H9 (cell line): ENCODE data around the gene AP2M1. TPM values are rescaled to one million over a fixed set of nuclear protein-coding genes. Genes with fewer than 3 reads are reported as not detected.

Source experiments
- DNase-seq: peaks from one replicate; pipeline ENCODE4 v3.0.0-alpha.2; 2017
- H2AFZ ChIP-seq: one replicate; pipeline ENCODE4 v1.6.1; 2013; ENCODE audit warnings: mild to moderate bottlenecking, low read length, control low read depth, moderate library complexity
- H2AK5ac ChIP-seq: 2 replicates; pipeline ENCODE4 v1.6.1; 2013; ENCODE audit warnings: low read length, control low read depth, mixed read lengths; ENCODE audit not compliant: insufficient read length
- H2BK120ac ChIP-seq: one replicate; pipeline ENCODE4 v1.6.1; 2013; ENCODE audit warnings: low read depth, mild to moderate bottlenecking, low read length, control low read depth, inconsistent platforms; ENCODE audit not compliant: poor library complexity, severe bottlenecking
- H2BK12ac ChIP-seq: 2 replicates; pipeline ENCODE4 v1.6.1; 2013; ENCODE audit warnings: low read length, control low read depth, mixed read lengths, low read depth; ENCODE audit not compliant: insufficient read length
- H2BK15ac ChIP-seq: 2 replicates; pipeline ENCODE4 v1.6.1; 2013; ENCODE audit warnings: low read depth, low read length, control low read depth
- H2BK20ac ChIP-seq: one replicate; pipeline ENCODE4 v1.6.1; 2013; ENCODE audit warnings: low read depth, mild to moderate bottlenecking, low read length, control low read depth, inconsistent platforms; ENCODE audit not compliant: poor library complexity, severe bottlenecking
- H2BK5ac ChIP-seq: 2 replicates; pipeline ENCODE4 v1.6.1; 2013; ENCODE audit warnings: low read length, control low read depth, mixed read lengths; ENCODE audit not compliant: insufficient read length
- H3K14ac ChIP-seq: 2 replicates; pipeline ENCODE4 v1.6.1; 2013; ENCODE audit warnings: low read length, control low read depth; ENCODE audit not compliant: insufficient read depth
- H3K18ac ChIP-seq: 2 replicates; pipeline ENCODE4 v1.6.1; 2013; ENCODE audit warnings: low read depth, mild to moderate bottlenecking, mixed read lengths, low read length, control low read depth; ENCODE audit not compliant: insufficient read length
- H3K23ac ChIP-seq: 2 replicates; pipeline ENCODE4 v1.6.1; 2013; ENCODE audit warnings: low read length, control low read depth, mixed read lengths, low read depth; ENCODE audit not compliant: insufficient read length
- H3K23me2 ChIP-seq: 2 replicates; pipeline ENCODE4 v1.6.1; 2013; ENCODE audit warnings: low read depth, mild to moderate bottlenecking, mixed read lengths, low read length, control low read depth; ENCODE audit not compliant: insufficient read length, poor library complexity, severe bottlenecking
- H3K27ac ChIP-seq: 2 replicates; pipeline ENCODE4 v1.5.1; 2013; ENCODE audit warnings: low read length, control low read depth, mixed read lengths, low read depth; ENCODE audit not compliant: insufficient read length
- H3K27me3 ChIP-seq: 2 replicates; pipeline ENCODE4 v1.6.1; 2013; ENCODE audit warnings: low read length, control low read depth, inconsistent platforms; ENCODE audit not compliant: insufficient read depth
- H3K4ac ChIP-seq: 2 replicates; pipeline ENCODE4 v1.6.1; 2013; ENCODE audit warnings: low read depth, mild to moderate bottlenecking, control low read depth, inconsistent platforms, low read length, moderate library complexity
- H3K4me1 ChIP-seq: 2 replicates; pipeline ENCODE4 v1.6.1; 2013; ENCODE audit warnings: low read length, control low read depth, inconsistent platforms; ENCODE audit not compliant: insufficient read depth
- H3K4me2 ChIP-seq: 2 replicates; pipeline ENCODE4 v1.6.1; 2013; ENCODE audit warnings: low read length, control low read depth, mixed read lengths; ENCODE audit not compliant: insufficient read length, insufficient read depth
- H3K56ac ChIP-seq: 2 replicates; pipeline ENCODE4 v1.6.1; 2013; ENCODE audit warnings: low read depth, mild to moderate bottlenecking, mixed read lengths, low read length, control low read depth; ENCODE audit not compliant: insufficient read length
- H3K79me1 ChIP-seq: 2 replicates; pipeline ENCODE4 v1.6.1; 2013; ENCODE audit warnings: low read depth, mild to moderate bottlenecking, moderate library complexity, low read length, control low read depth, inconsistent platforms; ENCODE audit not compliant: insufficient read depth, poor library complexity, severe bottlenecking
- H3K79me2 ChIP-seq: 2 replicates; pipeline ENCODE4 v1.6.1; 2013; ENCODE audit warnings: low read length, control low read depth, inconsistent platforms; ENCODE audit not compliant: insufficient read depth
- H3K9ac ChIP-seq: 2 replicates; pipeline ENCODE4 v1.6.1; 2013; ENCODE audit warnings: low read length, control low read depth, mixed read lengths; ENCODE audit not compliant: insufficient read length; ENCODE audit errors: extremely low read depth
- H3K9me3 ChIP-seq: one replicate; pipeline ENCODE4 v1.6.1; 2013; ENCODE audit warnings: low read depth, low read length, inconsistent platforms; ENCODE audit not compliant: control insufficient read depth
- H3T11ph ChIP-seq: one replicate; pipeline ENCODE4 v1.6.1; 2013; ENCODE audit warnings: mild to moderate bottlenecking, low read length, control low read depth, inconsistent platforms
- H4K20me1 ChIP-seq: one replicate; pipeline ENCODE4 v1.6.1; 2013; ENCODE audit not compliant: control insufficient read depth, insufficient read length, insufficient read depth
- H4K5ac ChIP-seq: 2 replicates; pipeline ENCODE4 v1.6.1; 2013; ENCODE audit warnings: low read depth, mild to moderate bottlenecking, mixed read lengths, low read length, control low read depth; ENCODE audit not compliant: insufficient read length
- H4K8ac ChIP-seq: replicated peaks from 2 replicates; pipeline ENCODE4 v1.6.1; 2013; ENCODE audit warnings: low read length, control low read depth, mixed read lengths, low read depth; ENCODE audit not compliant: insufficient read length
- H4K91ac ChIP-seq: 2 replicates; pipeline ENCODE4 v1.6.1; 2013; ENCODE audit warnings: low read depth, mild to moderate bottlenecking, moderate library complexity, mixed read lengths, low read length, control low read depth; ENCODE audit not compliant: insufficient read length
- H3K27ac Mint-ChIP-seq, 3 experiments: 2 replicates in 2 of 3; 3 replicates in 1 of 3; pipeline ENCODE4 v1.8.0; 2020 to 2021; ENCODE audit warnings: mixed read lengths in 3 of 3, mild to moderate bottlenecking in 1 of 3, moderate library complexity in 1 of 3
- H3K27me3 Mint-ChIP-seq: 2 replicates; pipeline ENCODE4 v1.8.0; 2021; ENCODE audit warnings: low read depth, mild to moderate bottlenecking, moderate library complexity, mixed read lengths
- H3K36me3 Mint-ChIP-seq, 3 experiments: 2 replicates in 2 of 3; 3 replicates in 1 of 3; pipeline ENCODE4 v1.8.0; 2020 to 2021; ENCODE audit warnings: low read depth in 3 of 3, mixed read lengths in 3 of 3; ENCODE audit not compliant: insufficient read depth in 1 of 3
- H3K4me1 Mint-ChIP-seq, 2 experiments: 2 replicates each; pipeline ENCODE4 v1.8.0; 2020; ENCODE audit warnings: mixed read lengths in 2 of 2
- H3K4me3 Mint-ChIP-seq, 2 experiments: 2 replicates in 1 of 2; 3 replicates in 1 of 2; pipeline ENCODE4 v1.8.0; 2020 to 2021; ENCODE audit warnings: mild to moderate bottlenecking in 2 of 2, mixed read lengths in 2 of 2, moderate library complexity in 1 of 2
- H3K9me3 Mint-ChIP-seq, 2 experiments: 2 replicates in 1 of 2; 3 replicates in 1 of 2; pipeline ENCODE4 v1.8.0; 2020; ENCODE audit warnings: mild to moderate bottlenecking in 2 of 2, mixed read lengths in 2 of 2, moderate library complexity in 1 of 2
- CTCF ChIP-seq: fragments of 200-600 bp; sonication (generic); conservative IDR thresholded peaks from 3 replicates; pipeline ENCODE4 v1.8.0; 2021; ENCODE audit warnings: antibody characterized with exemption, mild to moderate bottlenecking
- WGBS: extraction: QIAGEN DNeasy Blood & Tissue Kit; methylation state at CpG from one replicate; pipeline ENCODE4 v1.1.7; 2013; ENCODE audit warnings: missing lambda C conversion rate, low lambda C conversion rate, mixed read lengths; ENCODE audit not compliant: insufficient read length; ENCODE audit errors: extremely low coverage; 5-methylcytosine and 5-hydroxymethylcytosine counted together
- total RNA-seq: library from RNA; stranded (reverse); gene quantifications from 2 replicates; pipeline ENCODE4 v1.2.1, GENCODE V29; 2021

AP2M1 gene
- total RNA-seq, 1 experiment from 2014 or later: 443 TPM

GRCh38 chr3:184192889-184193288, 18.2 kb downstream of the AP2M1 start:
- Histone ChIP-seq H3K4ac (no peak overlapping the region), H3K23me2 (no peaks in the 10 kb centered on the region), H3K79me1 (no peaks in the 10 kb centered on the region), H3K27me3 (no peaks in the 10 kb centered on the region), H3K9me3 (no peaks in the 10 kb centered on the region), H2BK12ac (no peak overlapping the region), H3T11ph (no peak overlapping the region), H2AK5ac (no peak overlapping the region), H4K5ac (no peak overlapping the region), H4K20me1 (no peaks in the 10 kb centered on the region), H3K27ac (no peak overlapping the region), H3K56ac (no peak overlapping the region), H2AFZ (no peak overlapping the region), H3K9ac (no peak overlapping the region), H3K4me2 (no peak overlapping the region), H2BK20ac (no peak overlapping the region), H2BK5ac (no peak overlapping the region), H3K23ac (no peak overlapping the region), H3K79me2 (no peaks in the 10 kb centered on the region), H4K8ac (no peak overlapping the region), H2BK120ac (no peak overlapping the region), H3K14ac (no peak overlapping the region), H3K18ac (no peak overlapping the region), H2BK15ac (no peak overlapping the region), H4K91ac (no peak overlapping the region), H3K4me1 (no peaks in the 10 kb centered on the region)
- H3K4me1 Mint-ChIP-seq: no peaks in the 10 kb centered on the region
- no CpG with 5 or more reads among the region's 10 CpGs for WGBS
- no peaks in the 10 kb centered on the region for H3K9me3 Mint-ChIP-seq
- no peak for DNase-seq
- H3K27ac Mint-ChIP-seq: no peak overlapping the region
- no peak for TF ChIP-seq CTCF
- no peak overlapping the region for H3K4me3 Mint-ChIP-seq
- H3K27me3 Mint-ChIP-seq: peaks cover 1% of the 10 kb centered on the region; the same call in 1 of the 2 replicates
- peaks cover 40 to 77% (median 60%) of the 10 kb centered on the region in 3 experiments for H3K36me3 Mint-ChIP-seq
